ENCODE data around the gene ACOD1.
"Not testable (repeated sequence)": the region's sequence is repeated elsewhere in the genome, so short reads cannot be mapped to it uniquely, and the experiment has no call there.

ACOD1 gene

GRCh38 chr13:76948149-76948548 lies at the start of gene ACOD1:
ACOD1 (plus strand) TSS chr13:76948511; CDS start chr13:76948559, 48 bp downstream.
- DNase-seq, result no peak

GRCh38 chr13:76899066-76899465 lies 49.2 kb upstream of the ACOD1 start:
- not testable (repeated sequence) for DNase-seq

- DNase-seq, result peak; percentile 70 to 89 (median 76)
These were observed 44.7 kb upstream of the ACOD1 start for GRCh38 chr13:76903544-76904162.

GRCh38 chr13:76904507-76904906 lies 43.8 kb upstream of the ACOD1 start:
- DNase-seq, result no peak

GRCh38 chr13:76912476-76912875 lies 35.8 kb upstream of the ACOD1 start:
- DNase-seq, result no peak

- no peak for DNase-seq
These were observed 34.4 kb upstream of the ACOD1 start for GRCh38 chr13:76913898-76914297.

- no peak for DNase-seq
These were observed 31.2 kb upstream of the ACOD1 start for GRCh38 chr13:76917095-76917494.

- not testable (repeated sequence) for DNase-seq
These were observed 30.4 kb upstream of the ACOD1 start for GRCh38 chr13:76917755-76918481.

- DNase-seq, result no peak
These were observed 26.8 kb upstream of the ACOD1 start for GRCh38 chr13:76921516-76921915.

- no peak for DNase-seq
These were observed 23.2 kb upstream of the ACOD1 start for GRCh38 chr13:76925115-76925514.

GRCh38 chr13:76927955-76928354 lies 20.4 kb upstream of the ACOD1 start:
- DNase-seq, result no peak

- no peak for DNase-seq
These were observed 19.9 kb upstream of the ACOD1 start for GRCh38 chr13:76928456-76928855.

- no peak for DNase-seq
These were observed 19.0 kb upstream of the ACOD1 start for GRCh38 chr13:76929320-76929719.

GRCh38 chr13:76929851-76930374 lies 18.4 kb upstream of the ACOD1 start:
- DNase-seq, result no peak

- no peak for DNase-seq
These were observed 16.2 kb upstream of the ACOD1 start for GRCh38 chr13:76932076-76932475.

GRCh38 chr13:76934671-76935070 lies 13.6 kb upstream of the ACOD1 start:
- DNase-seq, result no peak

- no peak for DNase-seq
These were observed 11.5 kb upstream of the ACOD1 start for GRCh38 chr13:76936763-76937162.

GRCh38 chr13:76937281-76937820 lies 11.0 kb upstream of the ACOD1 start:
- no peak for DNase-seq

GRCh38 chr13:76939215-76939614 lies 9.1 kb upstream of the ACOD1 start:
- DNase-seq, result no peak

GRCh38 chr13:76942363-76942762 lies 5.9 kb upstream of the ACOD1 start:
- no peak for DNase-seq

- DNase-seq, result no peak
These were observed 4.7 kb upstream of the ACOD1 start for GRCh38 chr13:76943646-76944045.

- DNase-seq, result no peak
These were observed 3.9 kb upstream of the ACOD1 start for GRCh38 chr13:76944456-76944855.

GRCh38 chr13:76950101-76950500 lies 1.8 kb downstream of the ACOD1 start:
- no peak for DNase-seq

GRCh38 chr13:76953968-76954367 lies 5.7 kb downstream of the ACOD1 start:
- no peak for DNase-seq
